Measurements from ENCODE around the gene ENHO.
"Not testable (repeated sequence)": the region's sequence is repeated elsewhere in the genome, so short reads cannot be mapped to it uniquely, and the experiment has no call there.

The ENHO gene

GRCh38 chr9:34506623-34507022 lies 16.2 kb downstream of the ENHO start:
- no peak for DNase-seq (ENCODE audit: low spot score)

GRCh38 chr9:34505370-34506120 lies 17.2 kb downstream of the ENHO start:
- DNase-seq (ENCODE audit: low spot score) = no peak

- no peak for DNase-seq (ENCODE audit: low spot score)
These were observed 19.4 kb downstream of the ENHO start for GRCh38 chr9:34503406-34503805.

- peak; percentile 40 for DNase-seq (ENCODE audit: low spot score)
These were observed 19.9 kb downstream of the ENHO start for GRCh38 chr9:34502891-34503290.

- no peak for DNase-seq (ENCODE audit: low spot score)
These were observed 20.3 kb downstream of the ENHO start for GRCh38 chr9:34502471-34502870.

GRCh38 chr9:34501889-34502425 lies 20.8 kb downstream of the ENHO start:
- DNase-seq (ENCODE audit: low spot score) = peak; percentile 99

GRCh38 chr9:34501372-34501771 lies 21.4 kb downstream of the ENHO start:
- DNase-seq (ENCODE audit: low spot score) = no peak

- peak; percentile 72 for DNase-seq (ENCODE audit: low spot score)
These were observed 22.0 kb downstream of the ENHO start for GRCh38 chr9:34500623-34501267.

GRCh38 chr9:34499076-34499475 lies 23.7 kb downstream of the ENHO start:
- no peak for DNase-seq (ENCODE audit: low spot score)

GRCh38 chr9:34498553-34498952 lies 24.2 kb downstream of the ENHO start:
- peak; percentile 56 for DNase-seq (ENCODE audit: low spot score)

GRCh38 chr9:34496149-34496712 lies 26.6 kb downstream of the ENHO start:
- no peak for DNase-seq (ENCODE audit: low spot score)

- no peak for DNase-seq (ENCODE audit: low spot score)
These were observed 28.7 kb downstream of the ENHO start for GRCh38 chr9:34493972-34494535.

- DNase-seq (ENCODE audit: low spot score) = no peak
These were observed 30.7 kb downstream of the ENHO start for GRCh38 chr9:34492051-34492450.

GRCh38 chr9:34491596-34491995 lies 31.2 kb downstream of the ENHO start:
- DNase-seq (ENCODE audit: low spot score) = no peak

- DNase-seq (ENCODE audit: low spot score) = no peak
These were observed 32.0 kb downstream of the ENHO start for GRCh38 chr9:34490760-34491159.

- no peak for DNase-seq (ENCODE audit: low spot score)
These were observed 32.4 kb downstream of the ENHO start for GRCh38 chr9:34490360-34490759.

GRCh38 chr9:34486572-34486971 lies 36.2 kb downstream of the ENHO start:
- DNase-seq (ENCODE audit: low spot score) = no peak

- no peak for DNase-seq (ENCODE audit: low spot score)
These were observed 37.0 kb downstream of the ENHO start for GRCh38 chr9:34485822-34486221.

GRCh38 chr9:34484678-34485077 lies 38.1 kb downstream of the ENHO start:
- no peak for DNase-seq (ENCODE audit: low spot score)

- DNase-seq (ENCODE audit: low spot score) = not testable (repeated sequence)
These were observed 40.0 kb downstream of the ENHO start for GRCh38 chr9:34482746-34483145.

GRCh38 chr9:34481620-34482019 lies 41.2 kb downstream of the ENHO start:
- not testable (repeated sequence) for DNase-seq (ENCODE audit: low spot score)

GRCh38 chr9:34479431-34479866 lies 43.3 kb downstream of the ENHO start:
- DNase-seq (ENCODE audit: low spot score) = no peak

- DNase-seq (ENCODE audit: low spot score) = no peak
These were observed 45.2 kb downstream of the ENHO start for GRCh38 chr9:34477541-34477940.
